Effector CD4-positive, alpha-beta T cell (primary cell): ENCODE data around the gene DZIP1L.
"Not testable (repeated sequence)": the region's sequence is repeated elsewhere in the genome, so short reads cannot be mapped to it uniquely, and the experiment has no call there.

Experiments used
- DNase-seq: peaks from one replicate; pipeline ENCODE4 v3.0.0-alpha.2; 2020

The DZIP1L gene

GRCh38 chr3:138112362-138112761, 3.0 kb downstream of the DZIP1L start:
- DNase-seq, result no peak

GRCh38 chr3:138105598-138105997, 9.8 kb downstream of the DZIP1L start:
- no peak for DNase-seq

- DNase-seq, result no peak
Observed at GRCh38 chr3:138103466-138103865, 11.9 kb downstream of the DZIP1L start.

GRCh38 chr3:138101351-138101940, 14.0 kb downstream of the DZIP1L start:
- DNase-seq, result not testable (repeated sequence)

- DNase-seq, result no peak
Observed at GRCh38 chr3:138099417-138099816, 16.0 kb downstream of the DZIP1L start.

- no peak for DNase-seq
Observed at GRCh38 chr3:138097192-138098172, 17.9 kb downstream of the DZIP1L start.

GRCh38 chr3:138093721-138094120, 21.7 kb downstream of the DZIP1L start:
- DNase-seq, result no peak

GRCh38 chr3:138092023-138092422, 23.4 kb downstream of the DZIP1L start:
- DNase-seq, result no peak

- no peak for DNase-seq
Observed at GRCh38 chr3:138089091-138089490, 26.3 kb downstream of the DZIP1L start.

- not testable (repeated sequence) for DNase-seq
Observed at GRCh38 chr3:138085745-138086144, 29.7 kb downstream of the DZIP1L start.

GRCh38 chr3:138084196-138084595, 31.2 kb downstream of the DZIP1L start:
- no peak for DNase-seq

GRCh38 chr3:138082992-138083386, 32.4 kb downstream of the DZIP1L start:
- DNase-seq, result no peak

- DNase-seq, result no peak
Observed at GRCh38 chr3:138082085-138082991, 33.1 kb downstream of the DZIP1L start.

- no peak for DNase-seq
Observed at GRCh38 chr3:138081371-138082084, 33.9 kb downstream of the DZIP1L start.

GRCh38 chr3:138079901-138080300, 35.5 kb downstream of the DZIP1L start:
- DNase-seq, result no peak

GRCh38 chr3:138078901-138079344, 36.5 kb downstream of the DZIP1L start:
- no peak for DNase-seq

GRCh38 chr3:138078096-138078495, 37.3 kb downstream of the DZIP1L start:
- DNase-seq, result no peak

- no peak for DNase-seq
Observed at GRCh38 chr3:138072796-138073195, 42.6 kb downstream of the DZIP1L start.

- DNase-seq, result no peak
Observed at GRCh38 chr3:138070006-138070405, 45.4 kb downstream of the DZIP1L start.

- DNase-seq, result peak; percentile 58
Observed at GRCh38 chr3:138068579-138069174, 46.7 kb downstream of the DZIP1L start.

GRCh38 chr3:138068046-138068445, 47.4 kb downstream of the DZIP1L start:
- DNase-seq, result no peak

- DNase-seq, result no peak
Observed at GRCh38 chr3:138066972-138067371, 48.4 kb downstream of the DZIP1L start.
